ENCODE measurements around the gene CAMK1G. TPM values are rescaled to one million over a fixed set of nuclear protein-coding genes. Genes with fewer than 3 reads are reported as not detected.
A peak's percentile ranks its signal among the peaks of the same experiment; 100 is the strongest.

The CAMK1G gene
- total and polyA plus RNA-seq, 2 experiments from 2014 or later, result 0.32 to 0.76 TPM

DNA sequence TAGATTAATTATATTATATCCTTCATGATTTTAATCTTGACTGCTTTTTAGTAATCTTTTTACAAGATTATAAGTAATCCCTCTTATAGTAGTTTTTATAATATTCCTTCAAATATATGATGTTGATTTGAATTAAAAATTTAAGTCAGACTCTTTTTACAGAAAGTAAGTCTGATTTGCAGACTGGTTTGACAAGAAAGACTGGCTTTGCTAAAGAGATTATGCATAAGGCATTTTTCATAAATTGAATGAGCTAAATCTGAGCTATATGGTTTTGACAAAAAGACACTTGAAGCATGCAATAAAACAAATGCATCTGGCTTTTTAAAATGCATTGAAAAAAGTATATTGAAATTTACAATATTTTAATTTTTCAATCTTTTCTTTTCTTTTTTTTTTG is 26.3 kb upstream of the CAMK1G start:
- Mint-ChIP-seq H3K4me3 (no peak overlapping the region), H3K4me1 (peaks cover 23% of the 10 kb centered on the region), H3K9me3 (no peaks in the 10 kb centered on the region), H3K27ac (no peak overlapping the region), H3K27me3 (ENCODE audit: insufficient read depth, low read depth, poor library complexity) (peaks cover 7% of the 10 kb centered on the region), H3K36me3 (ENCODE audit: low read depth) (no peaks in the 10 kb centered on the region)
- no peak for ATAC-seq
- H3K4me3 ChIP-seq, result no peak overlapping the region
- H4K20me1 ChIP-seq (replicated peaks; ENCODE audit: insufficient read depth), result no peaks in the 10 kb centered on the region
- no peak for DNase-seq (ENCODE audit: low spot score)
- no peak overlapping the region for H2AFZ ChIP-seq
- TF ChIP-seq ZNF331 (CRISPR knock-in tag; IDR thresholded peaks at IDR 0.05; ENCODE audit: low read depth) (no peak), JUNB (IDR thresholded peaks at IDR 0.05; ENCODE audit: unreplicated experiment) (no peak), STAT1 (IDR thresholded peaks at IDR 0.05; ENCODE audit: unreplicated experiment) (no peak), NANOG (IDR thresholded peaks at IDR 0.05; ENCODE audit: borderline replicate concordance) (no peak)
- TF ChIP-seq, protein P1, sequence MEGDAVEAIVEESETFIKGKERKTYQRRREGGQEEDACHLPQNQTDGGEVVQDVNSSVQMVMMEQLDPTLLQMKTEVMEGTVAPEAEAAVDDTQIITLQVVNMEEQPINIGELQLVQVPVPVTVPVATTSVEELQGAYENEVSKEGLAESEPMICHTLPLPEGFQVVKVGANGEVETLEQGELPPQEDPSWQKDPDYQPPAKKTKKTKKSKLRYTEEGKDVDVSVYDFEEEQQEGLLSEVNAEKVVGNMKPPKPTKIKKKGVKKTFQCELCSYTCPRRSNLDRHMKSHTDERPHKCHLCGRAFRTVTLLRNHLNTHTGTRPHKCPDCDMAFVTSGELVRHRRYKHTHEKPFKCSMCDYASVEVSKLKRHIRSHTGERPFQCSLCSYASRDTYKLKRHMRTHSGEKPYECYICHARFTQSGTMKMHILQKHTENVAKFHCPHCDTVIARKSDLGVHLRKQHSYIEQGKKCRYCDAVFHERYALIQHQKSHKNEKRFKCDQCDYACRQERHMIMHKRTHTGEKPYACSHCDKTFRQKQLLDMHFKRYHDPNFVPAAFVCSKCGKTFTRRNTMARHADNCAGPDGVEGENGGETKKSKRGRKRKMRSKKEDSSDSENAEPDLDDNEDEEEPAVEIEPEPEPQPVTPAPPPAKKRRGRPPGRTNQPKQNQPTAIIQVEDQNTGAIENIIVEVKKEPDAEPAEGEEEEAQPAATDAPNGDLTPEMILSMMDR (conservative IDR thresholded peaks at IDR 0.05; ENCODE audit: low read depth in 2 of 2), result no peak
- H3K79me2 ChIP-seq (replicated peaks; ENCODE audit: insufficient read depth), result no peaks in the 10 kb centered on the region
- no peaks in the 10 kb centered on the region for H3K27me3 ChIP-seq (ENCODE audit: insufficient read depth)
- no peaks in the 10 kb centered on the region for H3K9me2 ChIP-seq (ENCODE audit: insufficient read depth)
- no peaks in the 10 kb centered on the region; the same call in 1 of the 2 replicates for H3F3A ChIP-seq (replicated peaks; ENCODE audit: low read depth)
- no peak overlapping the region for H3K27ac ChIP-seq (ENCODE audit: low read depth)
- peak overlapping the region; percentile 63; the same call in 1 of the 2 replicates for H3K4me2 ChIP-seq
- peaks cover 40% of the 10 kb centered on the region for H3K4me1 ChIP-seq (ENCODE audit: insufficient read depth)
- no peaks in the 10 kb centered on the region for H3K36me3 ChIP-seq (ENCODE audit: insufficient read depth)

DNA sequence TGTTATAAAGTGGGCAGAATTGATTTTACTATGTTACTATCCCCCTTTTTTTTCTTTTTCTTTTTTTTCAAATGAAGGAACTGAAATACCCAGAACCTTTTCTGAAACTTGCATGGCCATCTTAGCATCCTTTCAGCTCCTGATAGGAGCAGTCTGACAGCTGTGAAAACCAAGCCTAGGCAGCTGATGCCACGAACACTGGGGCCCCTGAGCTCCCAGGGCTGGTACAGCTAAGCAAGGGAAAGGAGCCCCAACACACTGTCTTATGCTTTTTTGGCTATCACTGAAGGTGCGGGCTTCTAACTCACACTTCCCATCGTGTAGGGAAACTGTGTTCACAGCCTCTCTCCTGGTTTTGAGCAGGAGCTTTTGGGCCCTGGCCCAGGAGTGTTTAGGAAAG is 23.0 kb upstream of the CAMK1G start:
- no peak overlapping the region for H3K4me3 ChIP-seq
- H3K79me2 ChIP-seq (replicated peaks; ENCODE audit: insufficient read depth), result no peaks in the 10 kb centered on the region
- no peaks in the 10 kb centered on the region; the same call in 1 of the 2 replicates for H3F3A ChIP-seq (replicated peaks; ENCODE audit: low read depth)
- no peak overlapping the region for H3K27ac Mint-ChIP-seq
- peaks cover 18% of the 10 kb centered on the region for H3K4me1 Mint-ChIP-seq
- peaks cover 10% of the 10 kb centered on the region for H3K27me3 Mint-ChIP-seq (ENCODE audit: insufficient read depth, low read depth, poor library complexity)
- no peaks in the 10 kb centered on the region for H4K20me1 ChIP-seq (replicated peaks; ENCODE audit: insufficient read depth)
- H3K4me3 Mint-ChIP-seq, result no peak overlapping the region
- no peak overlapping the region for H3K27ac ChIP-seq (ENCODE audit: low read depth)
- H3K9me3 Mint-ChIP-seq, result no peaks in the 10 kb centered on the region
- H3K4me2 ChIP-seq, result no peak overlapping the region
- ATAC-seq, result no peak
- H3K9me2 ChIP-seq (ENCODE audit: insufficient read depth), result no peaks in the 10 kb centered on the region
- H3K27me3 ChIP-seq (ENCODE audit: insufficient read depth), result no peaks in the 10 kb centered on the region
- peaks cover 21% of the 10 kb centered on the region for H3K4me1 ChIP-seq (ENCODE audit: insufficient read depth)
- H2AFZ ChIP-seq, result no peak overlapping the region
- no peaks in the 10 kb centered on the region for H3K36me3 ChIP-seq (ENCODE audit: insufficient read depth)
- no peak for DNase-seq (ENCODE audit: low spot score)
- no peaks in the 10 kb centered on the region for H3K36me3 Mint-ChIP-seq (ENCODE audit: low read depth)
- TF ChIP-seq EZH2phosphoT487 (IDR thresholded peaks at IDR 0.05; ENCODE audit: unreplicated experiment) (no peak), NANOG (IDR thresholded peaks at IDR 0.05; ENCODE audit: borderline replicate concordance) (no peak), STAT1 (IDR thresholded peaks at IDR 0.05; ENCODE audit: unreplicated experiment) (no peak), ZNF114 (CRISPR knock-in tag; IDR thresholded peaks at IDR 0.05) (no peak)
- TF ChIP-seq, protein P1 (conservative IDR thresholded peaks at IDR 0.05; ENCODE audit: low read depth in 2 of 2), result no peak
- TF ChIP-seq, protein P2, sequence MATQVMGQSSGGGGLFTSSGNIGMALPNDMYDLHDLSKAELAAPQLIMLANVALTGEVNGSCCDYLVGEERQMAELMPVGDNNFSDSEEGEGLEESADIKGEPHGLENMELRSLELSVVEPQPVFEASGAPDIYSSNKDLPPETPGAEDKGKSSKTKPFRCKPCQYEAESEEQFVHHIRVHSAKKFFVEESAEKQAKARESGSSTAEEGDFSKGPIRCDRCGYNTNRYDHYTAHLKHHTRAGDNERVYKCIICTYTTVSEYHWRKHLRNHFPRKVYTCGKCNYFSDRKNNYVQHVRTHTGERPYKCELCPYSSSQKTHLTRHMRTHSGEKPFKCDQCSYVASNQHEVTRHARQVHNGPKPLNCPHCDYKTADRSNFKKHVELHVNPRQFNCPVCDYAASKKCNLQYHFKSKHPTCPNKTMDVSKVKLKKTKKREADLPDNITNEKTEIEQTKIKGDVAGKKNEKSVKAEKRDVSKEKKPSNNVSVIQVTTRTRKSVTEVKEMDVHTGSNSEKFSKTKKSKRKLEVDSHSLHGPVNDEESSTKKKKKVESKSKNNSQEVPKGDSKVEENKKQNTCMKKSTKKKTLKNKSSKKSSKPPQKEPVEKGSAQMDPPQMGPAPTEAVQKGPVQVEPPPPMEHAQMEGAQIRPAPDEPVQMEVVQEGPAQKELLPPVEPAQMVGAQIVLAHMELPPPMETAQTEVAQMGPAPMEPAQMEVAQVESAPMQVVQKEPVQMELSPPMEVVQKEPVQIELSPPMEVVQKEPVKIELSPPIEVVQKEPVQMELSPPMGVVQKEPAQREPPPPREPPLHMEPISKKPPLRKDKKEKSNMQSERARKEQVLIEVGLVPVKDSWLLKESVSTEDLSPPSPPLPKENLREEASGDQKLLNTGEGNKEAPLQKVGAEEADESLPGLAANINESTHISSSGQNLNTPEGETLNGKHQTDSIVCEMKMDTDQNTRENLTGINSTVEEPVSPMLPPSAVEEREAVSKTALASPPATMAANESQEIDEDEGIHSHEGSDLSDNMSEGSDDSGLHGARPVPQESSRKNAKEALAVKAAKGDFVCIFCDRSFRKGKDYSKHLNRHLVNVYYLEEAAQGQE (IDR thresholded peaks at IDR 0.05; ENCODE audit: unreplicated experiment), result no peak
